HG02943 (cell line): ENCODE measurements around the gene SFTA2.

ENCODE experiments used
- ATAC-seq: cut with Tn5 transposase; IDR thresholded peaks from one replicate; pipeline ENCODE4 v1.9.1; 2021; ENCODE audit warnings: mild to moderate bottlenecking, low read depth, moderate library complexity; ENCODE audit not compliant: unreplicated experiment

The SFTA2 gene

GRCh38 chr6:30891816-30892538 is 40.0 kb downstream of the SFTA2 start:
- ATAC-seq, result no peak

DNA sequence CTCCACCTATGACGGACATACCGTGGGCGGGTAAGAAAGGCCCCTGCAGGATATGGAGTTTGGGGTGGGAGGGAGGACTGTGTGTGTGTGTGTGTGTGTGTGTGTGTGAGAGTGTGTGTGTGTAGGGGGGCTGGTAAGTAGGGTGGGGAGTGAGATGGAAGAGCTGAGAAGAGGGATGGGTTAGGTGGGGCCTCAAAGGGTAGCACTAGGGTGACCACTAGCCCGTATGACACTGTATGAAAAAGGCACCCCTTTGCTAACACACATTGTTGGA is 40.6 kb downstream of the SFTA2 start:
- no peak for ATAC-seq

DNA sequence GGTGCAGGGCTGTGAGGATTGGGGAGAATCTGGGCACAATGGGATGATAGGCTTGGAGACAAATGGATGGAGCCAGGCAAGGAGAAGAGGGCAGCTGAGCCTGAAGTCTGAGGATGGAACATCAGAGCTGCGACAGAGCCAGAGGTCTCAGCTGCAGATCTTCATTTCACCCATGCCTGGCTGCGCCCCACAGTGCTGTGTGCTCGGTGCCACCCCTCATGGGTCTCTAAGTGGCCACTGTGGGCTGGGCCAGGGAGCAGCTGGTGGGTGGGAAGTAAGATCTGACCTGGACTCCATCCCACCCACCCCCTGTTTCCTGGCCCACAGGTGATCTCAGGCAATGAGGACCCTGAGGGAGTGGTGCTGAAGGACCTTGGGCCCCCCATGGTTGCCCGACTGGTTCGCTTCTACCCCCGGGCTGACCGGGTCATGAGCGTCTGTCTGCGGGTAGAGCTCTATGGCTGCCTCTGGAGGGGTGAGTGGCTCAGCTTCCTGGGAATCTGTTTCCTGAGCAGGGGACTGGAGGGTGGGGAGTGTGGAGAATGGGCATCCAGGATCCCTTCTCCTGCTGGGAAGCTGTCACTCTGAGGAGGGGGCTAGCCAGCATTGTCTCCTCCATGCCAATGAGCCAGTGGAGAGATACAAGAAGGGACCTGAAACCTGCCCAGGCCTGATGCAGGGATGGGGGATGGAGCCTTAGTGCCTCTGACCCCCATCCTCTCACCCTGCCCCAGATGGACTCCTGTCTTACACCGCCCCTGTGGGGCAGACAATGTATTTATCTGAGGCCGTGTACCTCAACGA is 41.1 kb downstream of the SFTA2 start:
- no peak for ATAC-seq

DNA sequence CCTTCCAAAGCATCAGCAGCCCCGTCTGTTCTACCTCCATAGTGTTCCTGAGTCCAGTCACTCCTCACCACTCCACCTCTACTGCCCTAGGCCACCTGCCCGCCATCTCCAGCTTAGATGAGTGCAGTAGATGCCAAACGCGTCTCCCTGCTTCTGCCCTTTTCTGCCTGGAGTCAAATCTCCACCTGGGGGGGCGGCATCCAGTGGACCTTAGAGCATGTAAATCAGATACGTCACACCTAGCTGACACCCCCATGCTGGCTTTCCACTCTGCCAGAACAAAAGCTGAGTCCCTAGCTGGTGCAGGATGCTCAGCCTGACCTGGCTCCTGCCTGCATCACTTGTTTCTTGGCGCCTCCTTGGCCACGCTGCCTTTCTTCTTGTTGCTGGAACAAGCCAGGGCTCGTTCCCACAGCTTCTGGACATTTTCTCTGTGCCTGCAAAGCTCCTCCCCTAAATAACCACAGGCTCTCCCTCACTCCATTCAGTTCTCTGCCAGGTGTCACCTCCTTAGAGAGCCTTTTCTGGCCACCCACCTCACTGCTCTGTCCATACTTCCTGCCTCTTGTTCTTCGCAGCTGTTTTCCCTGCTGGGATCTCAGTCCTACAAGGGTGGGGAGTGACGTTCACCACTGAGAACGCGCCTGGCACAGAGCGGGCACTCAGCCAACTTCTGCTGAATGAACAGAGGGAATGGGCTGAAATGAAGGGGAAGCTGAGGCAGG is 41.9 kb downstream of the SFTA2 start:
- ATAC-seq, result no peak

DNA sequence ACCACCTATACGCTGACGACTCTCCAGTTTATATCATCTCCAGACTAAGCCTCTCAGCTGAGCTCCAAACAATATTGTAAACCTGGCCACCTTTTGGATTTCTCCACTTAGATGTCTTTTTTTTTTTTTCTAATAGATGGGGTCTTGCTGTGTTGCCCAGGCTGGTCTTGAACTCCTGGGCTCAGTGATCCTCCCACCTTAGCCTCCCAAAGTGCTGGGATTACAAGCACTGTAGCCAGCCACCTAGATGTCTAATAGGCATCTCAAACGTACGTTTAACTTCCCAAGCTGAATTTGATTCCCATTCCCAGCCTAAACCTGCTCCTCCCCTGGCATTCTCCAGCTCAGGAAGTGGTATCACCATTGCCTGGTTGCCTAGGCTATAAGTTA is 42.5 kb downstream of the SFTA2 start:
- no peak for ATAC-seq

- no peak for ATAC-seq
These were observed 43.0 kb downstream of the SFTA2 start for GRCh38 chr6:30888816-30889495.

DNA sequence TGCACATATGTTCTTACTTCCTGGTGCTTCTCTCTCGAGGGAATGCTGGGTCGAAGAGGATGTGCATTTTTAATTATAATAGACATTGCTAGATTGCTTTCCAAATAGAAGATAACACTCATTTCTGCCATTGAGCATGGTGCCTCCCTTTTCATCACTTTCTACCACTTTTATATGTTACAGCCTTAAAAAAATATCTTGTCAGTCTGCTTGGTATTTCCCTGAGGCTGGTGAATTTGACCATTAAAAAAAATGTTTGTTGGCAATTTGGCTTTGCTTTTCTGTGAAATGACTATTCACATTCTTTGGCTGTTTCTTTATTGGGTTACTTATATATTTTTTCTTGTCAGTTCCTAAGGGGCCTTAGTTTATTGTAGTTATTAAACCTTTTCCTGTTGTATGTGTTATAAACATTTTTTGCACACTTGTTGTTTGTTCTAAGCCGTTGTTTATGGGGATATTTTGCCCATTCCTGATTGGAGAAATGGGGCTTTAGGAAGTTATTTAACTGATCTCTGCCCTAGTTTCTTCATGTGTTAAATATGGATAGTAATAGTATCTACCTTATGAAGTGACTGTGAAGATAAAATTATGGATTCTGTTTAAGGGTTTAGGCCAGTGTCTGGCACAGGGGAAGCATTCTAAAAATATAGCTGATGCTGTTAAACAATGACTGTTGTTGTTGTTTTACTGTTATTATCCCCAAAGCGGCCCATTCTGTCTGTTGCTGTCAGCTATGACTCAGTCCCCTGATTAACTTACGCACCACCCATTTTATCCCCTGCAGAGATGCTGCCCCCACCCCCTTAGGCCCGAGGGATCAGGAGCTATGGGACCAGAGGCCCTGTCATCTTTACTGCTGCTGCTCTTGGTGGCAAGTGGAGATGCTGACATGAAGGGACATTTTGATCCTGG is 43.8 kb downstream of the SFTA2 start:
- ATAC-seq, result no peak

GRCh38 chr6:30886897-30887255 is 45.1 kb downstream of the SFTA2 start:
- ATAC-seq, result no peak

- ATAC-seq, result no peak
These were observed 45.7 kb downstream of the SFTA2 start for GRCh38 chr6:30885999-30886896.

GRCh38 chr6:30885481-30885998 is 46.4 kb downstream of the SFTA2 start:
- ATAC-seq, result no peak

DNA sequence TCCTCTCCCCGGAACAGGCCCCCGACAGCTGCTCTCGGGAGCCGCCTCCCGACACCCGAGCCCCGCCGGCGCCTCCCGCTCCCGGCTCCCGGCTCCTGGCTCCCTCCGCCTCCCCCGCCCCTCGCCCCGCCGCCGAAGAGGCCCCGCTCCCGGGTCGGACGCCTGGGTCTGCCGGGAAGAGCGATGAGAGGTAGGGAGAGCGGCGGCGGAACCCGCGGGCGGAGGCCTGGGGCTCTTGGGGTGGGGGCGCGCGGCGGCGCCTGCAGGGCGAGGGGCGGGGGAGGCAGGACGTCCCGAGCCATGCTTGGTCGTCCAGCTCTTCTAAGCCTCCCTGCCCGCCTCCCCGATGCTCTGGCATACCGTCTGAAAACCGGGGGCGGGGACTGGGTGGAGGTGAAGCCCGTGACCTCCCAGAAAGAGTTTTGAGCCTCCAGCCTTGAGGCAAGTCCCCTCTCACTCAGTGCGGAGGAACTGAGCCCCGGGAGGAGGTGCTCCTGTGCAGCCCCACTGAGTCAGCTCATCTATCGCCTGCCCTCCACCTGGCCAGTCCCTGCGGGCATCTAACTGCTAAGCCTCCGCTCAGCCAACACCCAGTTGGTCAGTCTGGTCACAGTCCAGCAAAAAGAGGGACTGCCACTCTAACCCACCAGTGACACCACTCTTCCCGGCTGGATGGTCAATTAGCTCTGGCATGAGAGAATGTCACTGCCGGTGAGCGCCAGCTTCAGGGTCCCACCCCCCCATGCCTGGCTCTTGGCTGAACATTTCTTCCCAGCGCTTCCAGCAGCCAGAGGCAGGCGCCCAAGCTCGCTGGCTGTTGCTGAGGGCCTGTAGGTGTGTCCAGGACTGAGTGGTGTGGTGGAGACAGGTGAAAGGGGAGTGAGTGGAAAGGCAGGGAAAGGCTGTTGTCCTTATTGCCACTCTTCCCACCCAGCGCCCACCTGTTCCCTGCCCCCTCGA is 47.2 kb downstream of the SFTA2 start:
- no peak for ATAC-seq

GRCh38 chr6:30883685-30884520 is 48.1 kb downstream of the SFTA2 start, which contains the start of gene DDR1:
Gene DDR1, plus strand, starts transcription at chr6:30884519. Its CDS starts 4,211 bp downstream, at chr6:30888730.
- ATAC-seq, result no peak

GRCh38 chr6:30882759-30883684 is 48.9 kb downstream of the SFTA2 start:
- no peak for ATAC-seq

- no peak for ATAC-seq
These were observed 49.7 kb downstream of the SFTA2 start for GRCh38 chr6:30882204-30882758.

- no peak for ATAC-seq
These were observed 50.4 kb downstream of the SFTA2 start for GRCh38 chr6:30881392-30882203.
